ENCODE results near the gene CFAP221.

- TF ChIP-seq EP300 (IDR thresholded peaks at IDR 0.05): no peak
- no peak for TF ChIP-seq POLR2AphosphoS5 (IDR thresholded peaks at IDR 0.05)
- no peak for TF ChIP-seq POLR2A (IDR thresholded peaks at IDR 0.05)
Observed at GRCh38 chr2:119550856-119551255, 6.6 kb downstream of the CFAP221 start.

Data from sigmoid colon (tissue), 4 donors.